HG03066 (cell line): ENCODE measurements around the gene SEH1L.
"Not testable (repeated sequence)": the region's sequence is repeated elsewhere in the genome, so short reads cannot be mapped to it uniquely, and the experiment has no call there.

Experiments
- ATAC-seq: cut with Tn5 transposase; IDR thresholded peaks from one replicate; pipeline ENCODE4 v1.9.1; 2021; ENCODE audit warnings: low read depth; ENCODE audit not compliant: unreplicated experiment

SEH1L gene

GRCh38 chr18:12993439-12993838 is 45.6 kb downstream of the SEH1L start:
- ATAC-seq: no peak

DNA sequence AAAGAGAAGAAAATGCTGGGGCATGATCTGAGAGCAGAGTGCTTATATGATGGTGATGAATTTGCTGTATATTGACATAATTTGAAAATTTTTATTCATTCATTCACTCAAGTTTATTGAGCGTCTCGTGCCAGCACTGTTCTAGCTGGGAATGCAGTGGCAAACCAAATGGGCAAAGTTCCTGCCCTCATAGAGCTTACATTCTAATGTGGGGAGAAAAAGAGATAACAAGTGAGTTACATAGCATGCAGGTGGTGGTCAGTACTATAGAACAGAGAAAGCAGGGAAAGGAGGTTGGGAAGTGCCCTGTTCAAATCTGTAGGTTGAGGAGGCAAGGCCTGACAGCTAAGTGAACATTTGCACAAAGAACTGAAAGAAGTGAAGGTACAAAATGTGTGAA is 47.6 kb downstream of the SEH1L start:
- no peak for ATAC-seq

- ATAC-seq: no peak
Observed at GRCh38 chr18:12995952-12996477, 48.2 kb downstream of the SEH1L start.

DNA sequence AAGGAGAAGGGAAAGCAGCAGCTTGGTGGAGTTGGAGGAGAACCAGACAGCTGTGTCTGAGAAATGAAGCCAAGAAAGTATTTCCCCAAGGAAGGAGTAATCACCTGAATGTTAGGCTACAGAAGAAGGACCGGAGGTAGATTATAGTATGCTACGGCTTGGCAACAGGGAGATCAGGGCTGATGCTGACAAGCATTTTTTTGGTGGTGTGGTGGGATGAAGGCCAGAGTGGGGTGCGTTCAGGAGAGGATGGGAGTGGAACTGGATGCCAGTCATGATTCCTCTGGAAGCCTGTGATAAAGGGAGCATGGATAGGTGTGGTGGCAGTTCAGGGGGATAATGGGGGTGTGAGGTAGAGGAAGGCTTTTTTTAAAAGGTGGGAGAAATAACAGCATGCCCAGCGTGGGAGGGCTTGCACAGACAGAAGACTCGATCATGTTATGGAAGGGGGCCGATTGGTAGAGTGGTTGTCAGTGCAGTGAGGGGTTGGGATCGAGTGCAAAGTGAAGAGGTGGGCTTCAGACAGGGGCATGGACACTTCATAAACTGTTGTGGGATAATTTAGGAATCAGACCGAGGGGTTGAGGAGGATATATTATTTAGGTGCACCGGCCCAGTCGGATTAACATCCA is 49.0 kb downstream of the SEH1L start:
- ATAC-seq: no peak

GRCh38 chr18:12997330-12997729 is 49.5 kb downstream of the SEH1L start:
- not testable (repeated sequence) for ATAC-seq

- ATAC-seq: no peak
Observed at GRCh38 chr18:12998332-12999060, 50.7 kb downstream of the SEH1L start.

DNA sequence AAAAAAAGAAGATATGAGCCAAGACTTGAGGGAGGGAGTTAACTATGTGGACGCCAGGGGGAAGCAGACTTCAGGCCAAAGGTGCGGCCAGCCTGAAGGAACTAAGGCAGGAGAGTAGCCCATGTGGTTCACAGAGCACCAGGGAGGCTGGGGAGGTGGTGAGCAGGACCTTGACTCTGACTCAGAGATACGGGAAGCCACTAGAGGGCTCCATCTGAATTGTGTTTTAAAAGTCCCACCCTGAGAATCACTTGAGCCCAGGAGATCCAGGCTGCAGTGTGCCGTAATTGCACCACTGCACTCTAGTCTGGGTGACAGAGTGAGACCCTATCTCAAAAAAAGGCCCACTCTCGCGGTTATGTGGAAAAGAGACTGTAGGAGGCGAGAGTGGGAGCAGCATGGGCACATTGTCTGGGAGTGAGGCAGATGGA is 55.7 kb downstream of the SEH1L start:
- ATAC-seq: no peak

GRCh38 chr18:13004396-13004795 is 56.6 kb downstream of the SEH1L start:
- no peak for ATAC-seq

GRCh38 chr18:13005289-13005688 is 57.5 kb downstream of the SEH1L start:
- ATAC-seq: no peak

GRCh38 chr18:13006531-13007247 is 58.9 kb downstream of the SEH1L start:
- ATAC-seq: no peak

GRCh38 chr18:13007248-13007560 is 59.4 kb downstream of the SEH1L start:
- ATAC-seq: no peak

- no peak for ATAC-seq
Observed at GRCh38 chr18:13011719-13012118, 63.9 kb downstream of the SEH1L start.

DNA sequence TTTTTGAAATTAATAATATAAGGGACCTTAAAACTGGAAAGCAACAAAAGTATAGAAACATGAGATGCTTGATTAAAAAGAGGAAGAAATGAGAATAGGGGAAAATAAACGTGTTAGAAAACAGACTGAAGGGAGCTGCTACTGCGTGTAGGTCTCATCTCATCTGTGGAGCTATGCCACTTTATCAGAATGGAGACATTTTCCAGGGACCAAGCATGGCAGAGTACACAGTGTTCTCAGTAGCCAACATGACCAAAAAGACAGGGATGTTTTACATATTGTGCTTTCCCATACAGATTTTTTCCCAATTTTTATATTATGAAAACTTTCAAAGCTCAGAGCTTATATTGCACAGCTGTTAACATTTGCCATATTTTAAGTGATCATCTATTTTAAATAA is 66.4 kb downstream of the SEH1L start:
- ATAC-seq: no peak

DNA sequence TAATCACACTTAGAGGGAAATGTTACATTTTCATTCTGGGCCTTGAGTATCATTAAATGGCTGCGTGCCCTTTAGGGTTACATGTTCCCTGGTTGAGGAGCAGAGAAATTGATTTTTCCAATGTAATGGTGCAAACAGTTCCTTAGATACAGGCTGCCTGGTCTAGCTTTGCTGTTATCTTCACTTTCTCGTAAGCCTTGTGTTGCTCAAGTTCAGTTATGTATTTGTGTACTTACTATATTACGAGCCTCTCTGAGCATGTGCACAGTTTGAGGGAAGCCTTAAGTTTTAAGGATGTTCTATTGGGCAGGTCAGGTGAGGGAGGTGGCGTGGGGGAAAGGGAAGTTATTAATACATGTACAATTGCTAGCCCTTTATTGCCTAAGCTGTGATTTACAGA is 67.0 kb downstream of the SEH1L start:
- no peak for ATAC-seq

DNA sequence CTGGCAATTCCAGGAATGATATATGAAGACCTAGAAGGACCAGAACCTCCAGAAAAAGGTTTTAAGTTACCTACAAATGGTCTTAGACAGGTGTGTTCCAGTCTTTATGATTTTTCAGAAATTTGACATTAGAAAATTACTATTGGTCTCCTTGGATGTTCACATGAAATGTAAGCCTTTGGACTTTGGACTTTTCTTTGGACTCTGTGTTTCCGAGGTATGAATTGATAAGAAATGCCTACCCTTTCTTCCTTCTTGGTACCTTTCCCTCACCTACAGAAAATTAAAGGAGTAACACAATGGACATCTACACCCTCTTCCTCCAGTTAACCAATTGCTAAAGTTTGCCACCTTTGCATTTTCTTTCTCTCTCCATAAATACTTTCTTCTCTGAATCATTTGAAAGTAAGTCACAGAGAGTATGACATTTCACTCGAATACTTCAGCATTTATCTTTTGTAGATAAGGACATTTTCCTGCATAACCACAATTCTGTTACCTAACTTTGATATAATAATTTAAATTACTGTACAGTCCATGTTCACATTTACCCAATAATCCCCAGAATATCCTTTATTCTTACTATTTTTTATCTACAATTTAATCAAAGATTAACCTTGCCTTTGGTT is 69.5 kb downstream of the SEH1L start:
- ATAC-seq: no peak

GRCh38 chr18:13018374-13018773 is 70.6 kb downstream of the SEH1L start:
- no peak for ATAC-seq

- ATAC-seq: no peak
Observed at GRCh38 chr18:13019301-13019700, 71.5 kb downstream of the SEH1L start.

DNA sequence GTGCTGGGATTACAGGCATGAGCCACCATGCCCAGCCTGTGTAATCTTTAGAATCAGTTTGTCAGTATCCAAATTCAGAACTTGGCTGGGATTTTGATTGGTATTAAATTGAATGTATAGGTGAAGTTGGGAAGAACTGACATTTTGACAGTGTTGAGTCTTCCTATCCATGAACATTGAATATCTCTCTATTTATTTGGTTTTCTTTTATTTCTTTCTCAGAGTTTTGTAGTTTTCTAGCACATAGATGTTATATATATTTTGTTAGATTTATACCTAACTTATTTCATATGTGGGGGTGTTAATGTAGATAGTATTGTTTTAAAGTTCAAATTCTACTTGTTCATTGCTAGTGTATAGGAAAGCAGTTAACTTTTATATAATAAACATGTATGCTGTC is 74.8 kb downstream of the SEH1L start:
- ATAC-seq: no peak

GRCh38 chr18:13025233-13025632 is 77.4 kb downstream of the SEH1L start:
- ATAC-seq: no peak

DNA sequence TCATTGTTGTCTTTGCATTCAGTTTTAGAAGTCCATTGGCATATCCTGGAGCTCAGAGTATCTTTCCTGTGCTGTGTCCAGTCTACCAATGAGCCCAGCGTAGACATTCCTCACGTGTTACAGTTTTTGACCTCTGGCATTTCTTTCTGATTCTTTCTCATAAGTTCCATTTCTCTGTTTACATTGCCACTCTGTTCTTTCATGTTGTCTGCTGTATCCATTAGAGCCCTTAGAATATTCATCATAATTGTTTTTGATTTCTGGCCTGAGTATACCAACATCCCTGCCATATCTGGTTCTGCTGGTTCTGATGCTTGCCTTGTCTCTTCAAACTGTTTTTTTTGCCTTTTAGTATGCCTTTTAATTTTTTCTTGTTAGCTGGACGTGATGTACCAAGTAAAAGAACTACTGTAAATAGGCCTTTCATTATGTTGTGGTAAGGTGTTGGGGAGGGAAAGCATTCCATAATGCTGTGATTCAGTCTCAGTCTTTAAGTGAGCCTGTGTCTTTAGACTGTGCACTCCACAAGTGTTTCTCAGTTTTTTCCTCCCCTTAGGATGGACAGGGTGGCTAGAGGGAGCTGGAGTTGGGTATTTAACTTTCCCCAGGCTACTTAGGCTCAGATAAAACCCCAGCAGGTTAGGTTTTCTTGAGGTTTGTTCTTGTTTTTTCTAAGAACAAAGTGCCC is 78.9 kb downstream of the SEH1L start:
- ATAC-seq: no peak

DNA sequence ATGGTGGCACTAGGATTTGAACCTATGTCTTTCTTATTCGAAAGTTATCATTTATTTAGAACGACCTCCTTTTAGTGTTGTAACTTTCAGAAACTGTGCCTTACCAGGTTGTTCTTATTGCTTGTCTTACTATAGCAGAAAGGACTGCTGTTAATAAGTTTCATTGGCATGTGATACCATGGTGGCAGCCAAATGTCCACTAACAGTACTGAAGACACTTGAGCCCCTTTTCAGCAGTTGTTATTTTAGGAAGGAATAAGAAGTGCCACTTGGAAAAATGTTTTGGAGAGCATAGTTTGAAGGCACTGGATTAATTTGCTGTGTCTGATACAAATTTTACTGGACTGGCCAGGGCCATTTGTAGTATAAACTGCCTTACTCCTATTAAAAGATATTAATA is 81.1 kb downstream of the SEH1L start:
- ATAC-seq: no peak
